Measurements from ENCODE around the gene FALEC.

Gene FALEC

GRCh38 chr1:150477320-150477719 lies 38.2 kb upstream of the FALEC start:
- H3K4me3 ChIP-seq (ENCODE audit: low read length), result no peak overlapping the region
- DNase-seq (ENCODE audit: low read depth), result no peak
- TF ChIP-seq CTCF (conservative IDR thresholded peaks at IDR 0.05; ENCODE audit: low read length), result no peak

GRCh38 chr1:150477733-150478132 lies 37.8 kb upstream of the FALEC start:
- DNase-seq (ENCODE audit: low read depth), result no peak
- H3K4me3 ChIP-seq (ENCODE audit: low read length), result no peak overlapping the region
- TF ChIP-seq CTCF (conservative IDR thresholded peaks at IDR 0.05; ENCODE audit: low read length), result no peak

GRCh38 chr1:150479370-150479769 lies 36.2 kb upstream of the FALEC start:
- no peak for DNase-seq (ENCODE audit: low read depth)
- no peak overlapping the region for H3K4me3 ChIP-seq (ENCODE audit: low read length)
- no peak for TF ChIP-seq CTCF (conservative IDR thresholded peaks at IDR 0.05; ENCODE audit: low read length)

- DNase-seq (ENCODE audit: low read depth), result no peak
- H3K4me3 ChIP-seq (ENCODE audit: low read length), result no peak overlapping the region
- no peak for TF ChIP-seq CTCF (conservative IDR thresholded peaks at IDR 0.05; ENCODE audit: low read length)
These were observed 35.6 kb upstream of the FALEC start for GRCh38 chr1:150479927-150480352.

GRCh38 chr1:150484431-150484830 lies 31.1 kb upstream of the FALEC start:
- no peak for TF ChIP-seq CTCF (conservative IDR thresholded peaks at IDR 0.05; ENCODE audit: low read length)
- no peak overlapping the region for H3K4me3 ChIP-seq (ENCODE audit: low read length)
- peak; percentile 70 for DNase-seq (ENCODE audit: low read depth)

- H3K4me3 ChIP-seq (ENCODE audit: low read length), result no peak overlapping the region
- peak; percentile 71 for TF ChIP-seq CTCF (conservative IDR thresholded peaks at IDR 0.05; ENCODE audit: low read length)
These were observed 30.7 kb upstream of the FALEC start for GRCh38 chr1:150484861-150485260.

GRCh38 chr1:150486966-150487762 lies 28.4 kb upstream of the FALEC start, which contains the start of gene TARS2:
Gene TARS2 (plus strand): TSS chr1:150487419. CDS start chr1:150487451, 32 bp downstream.
- peak within 1 kb of the TSS; percentile 94 for H3K4me3 ChIP-seq (ENCODE audit: low read length)
- TF ChIP-seq CTCF (conservative IDR thresholded peaks at IDR 0.05; ENCODE audit: low read length), result no peak
- peak; percentile 99 for DNase-seq (ENCODE audit: low read depth)

More at GRCh38 chr1:150484861-150485260, 30.7 kb upstream of the FALEC start:
- peak; percentile 59 for DNase-seq (ENCODE audit: low read depth)
